SK-N-DZ (cell line): ENCODE measurements around the gene SRSF12.
"Not testable (repeated sequence)": the region's sequence is repeated elsewhere in the genome, so short reads cannot be mapped to it uniquely, and the experiment has no call there.

Experiments used
- DNase-seq: peaks from one replicate; pipeline ENCODE4 v3.0.0-alpha.2; 2015; ENCODE audit warnings: low spot score

The SRSF12 gene

GRCh38 chr6:89131599-89131998, 13.7 kb upstream of the SRSF12 start:
- no peak for DNase-seq

DNA sequence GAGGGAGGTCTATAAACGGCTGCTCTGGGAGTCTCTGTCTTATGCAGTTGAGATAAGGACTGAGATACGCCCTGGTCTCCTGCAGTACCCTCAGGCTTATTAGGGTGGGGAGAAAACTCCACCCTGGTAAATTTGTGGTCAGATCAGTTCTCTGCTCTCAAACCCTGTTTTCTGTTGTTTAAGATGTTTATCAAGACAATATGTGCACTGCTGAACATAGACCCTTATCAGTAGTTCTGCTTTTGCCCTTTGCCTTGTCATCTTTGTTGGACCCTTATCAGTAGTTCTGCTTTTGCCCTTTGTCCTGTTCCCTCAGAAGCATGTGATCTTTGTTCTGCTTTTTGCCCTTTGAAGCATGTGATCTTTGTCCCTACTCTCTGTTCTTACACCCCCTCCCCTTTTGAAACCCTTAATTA, 10.4 kb upstream of the SRSF12 start:
- not testable (repeated sequence) for DNase-seq

DNA sequence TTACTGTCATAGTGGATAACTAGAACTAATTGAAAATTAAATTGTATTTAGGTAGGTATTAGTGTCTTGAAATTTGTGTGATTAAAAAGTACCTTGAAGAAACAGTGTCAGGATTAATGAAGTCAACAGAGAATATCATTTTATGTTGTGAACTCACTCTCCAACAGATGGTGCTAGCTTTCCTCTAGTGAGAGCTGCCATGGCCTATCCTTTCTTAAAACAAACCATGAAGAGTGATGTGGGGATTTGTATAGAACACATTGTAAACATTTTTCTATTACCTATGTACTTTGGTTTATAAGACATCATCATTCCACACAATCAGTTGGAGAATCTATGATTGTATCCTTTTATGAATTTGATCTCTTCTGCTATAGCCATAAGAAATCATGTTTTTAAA, 4.8 kb upstream of the SRSF12 start:
- DNase-seq, result peak; percentile 37

- no peak for DNase-seq
Measured at GRCh38 chr6:89121934-89122333, 4.1 kb upstream of the SRSF12 start.

- no peak for DNase-seq
Measured at GRCh38 chr6:89120371-89120770, 2.5 kb upstream of the SRSF12 start.

DNA sequence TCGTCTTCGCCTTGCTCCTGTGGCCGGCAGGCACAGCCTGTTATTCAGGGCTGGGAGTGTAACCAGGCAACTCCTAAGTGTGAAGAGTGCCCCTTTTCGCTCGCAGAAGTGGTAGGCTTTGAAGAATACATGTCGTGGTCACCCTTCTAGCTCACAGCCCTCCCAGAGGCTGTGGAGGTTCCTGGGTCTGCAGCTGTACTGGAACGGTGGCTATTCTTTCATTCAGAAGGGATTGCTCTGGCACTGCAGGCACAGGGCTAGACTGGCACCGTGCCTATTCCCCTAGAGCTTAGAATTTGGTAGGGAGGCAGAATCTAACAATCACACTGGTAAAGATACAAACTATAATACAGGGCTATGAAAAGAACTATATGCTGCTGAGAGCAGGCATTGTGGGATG, 1.1 kb upstream of the SRSF12 start:
- DNase-seq, result no peak

GRCh38 chr6:89116702-89117101, 1.2 kb downstream of the SRSF12 start:
- no peak for DNase-seq

- DNase-seq, result no peak
Measured at GRCh38 chr6:89111933-89112332, 5.9 kb downstream of the SRSF12 start.

GRCh38 chr6:89110284-89110683, 7.6 kb downstream of the SRSF12 start:
- no peak for DNase-seq

DNA sequence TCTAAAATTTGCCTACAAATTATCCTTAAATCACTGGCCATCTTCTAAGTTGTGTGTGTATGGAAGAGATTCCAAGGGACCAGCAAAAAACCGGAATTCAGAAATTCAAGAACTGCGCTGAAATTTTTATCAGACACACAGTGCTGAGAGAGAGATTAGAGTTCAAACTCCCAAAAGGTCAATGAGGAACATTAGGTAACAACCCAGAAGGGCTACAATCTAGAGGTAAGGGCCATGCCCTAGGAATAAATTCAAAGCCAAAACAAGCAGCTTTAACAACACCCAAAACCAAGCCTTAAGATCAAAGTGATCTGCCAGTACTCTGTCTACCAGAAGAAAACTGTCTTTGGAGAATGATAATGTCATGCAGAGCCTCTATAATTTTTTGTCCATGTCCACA, 17.8 kb downstream of the SRSF12 start:
- DNase-seq, result no peak

DNA sequence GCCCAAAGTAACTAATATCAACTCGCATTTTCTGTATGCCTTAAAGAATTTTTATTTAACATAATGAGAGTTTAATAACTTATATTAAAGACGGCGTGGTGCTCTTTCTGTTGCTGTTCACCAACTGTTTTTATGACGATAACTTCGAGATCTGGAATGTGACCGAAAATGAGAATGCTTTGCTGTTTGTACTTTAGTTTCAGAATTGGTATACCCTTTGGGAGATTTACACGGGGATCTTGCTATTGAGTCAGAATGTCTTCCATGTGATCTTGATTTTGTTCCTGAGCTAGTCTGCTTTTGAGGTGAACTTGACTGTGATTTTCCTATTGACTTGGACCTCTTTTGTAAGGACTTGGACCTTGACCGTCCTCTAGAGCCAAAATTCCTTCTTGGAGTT, 19.4 kb downstream of the SRSF12 start:
- DNase-seq, result no peak

- no peak for DNase-seq
Measured at GRCh38 chr6:89087881-89088280, 30.0 kb downstream of the SRSF12 start.

DNA sequence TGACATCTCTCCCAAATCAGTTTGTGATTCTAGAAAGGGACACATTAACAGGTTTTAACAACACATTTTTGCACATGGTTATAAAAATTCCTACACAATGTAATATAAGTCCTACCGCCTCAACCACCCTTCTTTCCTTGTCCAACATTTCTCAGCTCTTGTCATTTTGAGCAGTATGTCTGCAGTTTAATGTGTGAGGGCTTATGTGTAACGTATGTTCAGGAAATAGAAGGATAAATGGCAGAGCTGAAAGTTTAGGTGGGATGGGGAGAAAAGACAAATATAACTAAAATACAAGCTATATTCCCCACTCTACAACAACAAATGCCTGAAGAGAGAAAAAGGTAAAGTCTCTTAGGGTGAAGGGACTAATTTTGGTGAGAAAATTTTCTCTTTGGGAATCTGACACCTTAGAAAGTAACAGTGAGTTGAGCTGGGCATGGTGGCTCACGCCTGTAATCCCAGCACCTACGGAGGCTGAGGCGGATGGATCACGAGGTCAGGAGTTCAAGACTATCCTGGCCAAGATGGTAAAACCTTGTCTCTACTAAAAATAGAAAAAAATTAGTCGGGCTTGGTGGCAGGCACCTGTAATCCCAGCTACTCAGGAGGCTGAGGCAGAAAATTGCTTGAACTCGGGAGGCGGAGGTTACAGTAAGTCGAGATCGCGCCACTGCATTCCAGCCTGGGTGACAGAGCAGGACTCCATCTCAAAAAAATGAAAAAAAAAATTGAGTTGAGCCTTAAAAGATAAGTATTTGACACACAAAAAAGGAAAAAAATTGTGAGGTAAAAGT, 32.3 kb downstream of the SRSF12 start:
- no peak for DNase-seq

DNA sequence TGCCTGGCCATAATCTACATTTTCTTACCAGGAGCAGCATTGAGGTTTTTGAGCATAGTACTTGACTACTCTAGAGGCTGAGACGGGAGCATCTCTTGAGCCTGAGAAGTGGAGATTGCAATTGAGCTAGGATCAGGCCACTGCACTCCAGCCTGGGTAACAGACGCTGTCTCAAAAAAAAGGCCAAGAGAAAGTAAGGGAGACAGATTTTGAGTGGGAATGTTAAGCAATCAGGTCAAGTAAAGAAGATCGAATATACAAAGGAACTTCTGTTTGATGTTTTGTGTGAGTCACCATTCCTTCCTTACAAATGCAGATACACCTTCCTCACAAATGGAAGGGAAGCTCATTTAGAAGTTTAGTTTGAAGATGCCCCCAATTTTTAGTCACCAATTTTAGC, 32.9 kb downstream of the SRSF12 start:
- no peak for DNase-seq

DNA sequence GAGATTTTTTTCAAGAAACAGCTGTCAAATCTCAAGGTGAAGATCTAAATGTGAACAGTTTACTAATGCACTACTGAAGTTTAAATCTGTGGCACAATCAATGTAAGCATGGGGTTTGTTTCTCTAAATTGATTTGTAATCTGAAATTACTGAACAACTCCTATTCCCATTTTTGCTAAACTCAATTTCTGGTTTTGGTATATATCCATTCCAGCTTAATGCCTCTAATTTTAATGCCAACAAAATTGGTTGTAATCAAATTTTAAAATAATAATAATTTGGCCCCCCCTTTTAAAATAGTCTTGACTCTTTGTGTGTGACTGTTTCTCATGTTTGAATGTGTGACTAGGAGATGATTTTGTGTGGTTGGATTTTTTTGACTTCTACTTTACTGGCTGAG, 33.3 kb downstream of the SRSF12 start:
- DNase-seq, result no peak

GRCh38 chr6:89082486-89082891, 35.4 kb downstream of the SRSF12 start:
- DNase-seq, result no peak

DNA sequence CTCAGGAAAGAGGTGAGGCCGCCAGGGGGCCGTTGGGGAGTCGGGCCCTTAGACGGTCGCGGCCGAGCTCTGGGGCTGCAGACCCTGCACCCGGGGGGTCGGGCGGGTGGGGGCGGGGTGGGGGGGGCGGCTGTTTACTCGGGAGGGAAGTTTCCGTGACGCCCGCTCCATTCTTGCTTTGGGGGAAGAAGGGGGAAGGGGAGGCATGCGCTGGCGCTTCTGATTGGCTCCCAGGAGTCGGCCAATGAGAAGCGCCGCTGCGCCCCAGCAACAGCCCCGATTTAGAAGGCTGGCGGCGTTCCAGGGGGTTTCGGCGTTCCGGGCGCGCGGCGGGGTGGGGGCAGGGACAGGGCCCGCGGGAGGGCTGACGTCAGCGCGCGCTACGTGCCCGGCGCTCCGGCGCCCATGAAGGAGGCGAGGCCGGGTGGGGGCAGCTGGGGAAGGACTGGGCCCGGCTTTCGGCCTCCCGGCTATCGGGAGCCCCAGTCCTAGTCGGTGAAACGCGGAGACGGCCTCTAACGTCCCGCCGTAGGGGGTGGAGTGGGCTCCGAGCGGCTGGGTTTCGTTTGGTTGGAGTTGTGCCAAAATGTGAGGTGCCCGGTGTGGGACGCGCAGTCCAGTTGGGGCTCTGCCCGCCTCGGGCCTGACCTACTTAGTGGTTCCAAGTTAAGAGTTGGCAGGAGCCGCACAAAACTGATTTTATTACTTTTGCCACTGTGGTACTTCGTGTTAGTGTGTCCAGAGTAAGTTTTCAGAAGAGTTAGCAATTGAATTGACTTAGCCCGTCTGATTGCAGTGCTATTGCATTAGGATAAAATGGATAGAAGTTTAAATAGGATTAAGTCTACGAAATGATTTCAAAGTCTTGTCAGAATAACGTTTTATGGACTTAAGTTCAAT, 36.2 kb downstream of the SRSF12 start:
- peak; percentile 94 for DNase-seq

DNA sequence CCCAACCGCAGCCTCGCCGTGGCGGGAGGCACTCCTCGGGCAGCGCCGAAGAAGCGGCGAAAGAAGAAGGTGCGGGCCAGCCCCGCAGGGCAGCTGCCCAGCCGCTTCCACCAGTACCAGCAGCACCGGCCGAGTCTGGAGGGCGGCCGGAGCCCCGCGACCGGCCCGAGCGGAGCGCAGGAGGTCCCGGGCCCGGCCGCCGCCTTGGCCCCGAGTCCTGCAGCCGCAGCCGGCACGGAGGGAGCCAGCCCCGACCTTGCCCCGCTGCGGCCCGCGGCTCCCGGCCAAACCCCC, 36.8 kb downstream of the SRSF12 start:
- no peak for DNase-seq

DNA sequence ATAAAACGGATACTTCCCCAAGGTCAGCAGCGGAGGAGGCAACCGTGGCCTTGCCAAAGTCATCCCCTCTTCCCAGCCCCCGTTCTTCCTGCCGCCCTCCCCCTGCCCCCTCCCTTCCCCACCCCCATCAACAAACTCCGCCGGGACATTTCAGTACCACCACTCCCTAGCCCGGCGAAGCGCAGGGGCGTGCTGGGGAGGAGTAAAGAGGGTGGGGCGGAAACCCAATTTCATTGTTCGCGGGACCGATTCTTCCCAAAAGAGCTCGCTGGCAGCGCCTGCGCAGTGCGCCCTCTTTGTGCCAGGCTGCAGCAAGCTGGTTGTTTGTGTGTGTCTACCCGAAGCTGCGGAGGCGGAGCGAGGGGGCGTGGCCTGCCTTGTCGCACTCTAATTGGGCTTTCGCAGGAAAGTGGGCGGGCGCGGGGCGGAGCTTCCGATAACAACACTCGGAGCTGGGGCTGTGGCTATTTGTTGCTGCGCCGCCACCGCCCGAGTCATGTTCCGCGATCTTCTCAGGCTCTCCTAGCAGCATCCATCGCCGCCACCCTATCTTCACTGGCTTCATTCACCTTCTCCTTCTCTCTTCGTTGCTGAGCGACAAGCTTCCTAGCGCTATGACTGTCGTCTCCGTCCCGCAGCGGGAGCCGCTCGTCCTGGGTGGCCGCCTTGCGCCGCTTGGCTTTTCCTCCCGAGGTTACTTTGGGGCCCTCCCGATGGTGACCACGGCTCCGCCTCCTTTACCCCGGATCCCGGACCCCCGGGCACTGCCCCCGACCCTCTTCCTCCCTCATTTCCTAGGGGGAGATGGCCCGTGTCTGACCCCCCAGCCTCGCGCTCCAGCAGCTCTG, 37.4 kb downstream of the SRSF12 start, which contains the start of gene PNRC1:
PNRC1 (plus strand) TSS at position 471 of the 848 bp plus-strand sequence; CDS start at position 615, 144 bp downstream.
- peak; percentile 99 for DNase-seq

DNA sequence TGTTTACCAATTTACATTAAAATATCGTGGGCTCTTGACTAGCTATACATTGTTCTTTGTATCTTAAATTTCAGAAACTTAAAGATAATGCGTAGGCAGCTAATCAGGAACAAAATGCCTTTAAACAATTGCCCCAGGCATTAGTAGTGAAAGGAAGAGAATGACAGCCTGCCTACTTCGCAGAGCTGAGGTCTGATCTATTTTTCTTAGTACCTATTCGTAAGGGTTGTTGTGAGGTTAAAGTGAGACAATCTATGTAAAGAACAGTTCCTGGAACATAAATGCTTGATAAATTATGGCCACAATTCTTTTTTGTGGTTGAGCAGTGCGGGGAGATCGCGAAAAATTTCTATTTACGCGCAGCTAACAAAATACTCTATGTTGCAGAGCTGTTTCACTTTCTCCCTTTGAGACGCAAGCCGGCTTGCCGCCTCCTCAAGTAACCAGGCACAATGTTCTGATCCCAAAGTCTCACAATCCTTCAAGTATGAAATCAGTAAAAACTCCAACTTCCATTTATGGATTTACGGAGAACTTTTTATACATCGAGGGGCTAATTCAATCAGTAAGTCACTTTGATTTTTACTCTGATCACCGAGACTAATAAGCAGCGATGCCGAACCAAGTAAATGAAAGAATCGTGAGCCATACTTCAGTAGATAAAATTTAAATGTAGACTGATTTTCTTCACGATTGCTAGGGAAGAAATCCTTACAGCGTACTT, 38.2 kb downstream of the SRSF12 start:
- DNase-seq, result peak; percentile 47

GRCh38 chr6:89073840-89074239, 44.0 kb downstream of the SRSF12 start:
- no peak for DNase-seq
